HepG2 (cell line): Measurements from ENCODE around the gene TIMM13. TPM values are rescaled to one million over a fixed set of nuclear protein-coding genes. Genes with fewer than 3 reads are reported as not detected.
A peak's percentile ranks its signal among the peaks of the same experiment; 100 is the strongest.

Experiments
- ATF6 ChIP-seq: sonication (generic); formaldehyde crosslinking; conservative IDR thresholded peaks from 2 replicates; pipeline ENCODE4 v1.4.0; 2020; ENCODE audit warnings: missing genetic modification reagents
- DPF2 ChIP-seq: sonication (generic); formaldehyde crosslinking; IDR thresholded peaks from 2 replicates; pipeline ENCODE4 v1.4.0; 2020; ENCODE audit warnings: mild to moderate bottlenecking, low read depth, missing genetic modification reagents, borderline replicate concordance
- FUBP1 ChIP-seq: sonication (generic); formaldehyde crosslinking; IDR thresholded peaks from 2 replicates; pipeline ENCODE4 v1.5.1; 2020; ENCODE audit warnings: missing genetic modification reagents, mild to moderate bottlenecking, borderline replicate concordance
- HHEX ChIP-seq: IDR thresholded peaks from 2 replicates; pipeline ENCODE4 v1.6.1; 2016; ENCODE audit warnings: control low read depth
- JDP2 ChIP-seq: sonication (generic); formaldehyde crosslinking; IDR thresholded peaks from 2 replicates; pipeline ENCODE4 v1.8.1; 2022; ENCODE audit warnings: missing genetic modification reagents, borderline replicate concordance
- KDM6A ChIP-seq: IDR thresholded peaks from 2 replicates; pipeline ENCODE4 v1.6.1; 2016; ENCODE audit warnings: low read depth
- MED13 ChIP-seq: sonication (generic); formaldehyde crosslinking; IDR thresholded peaks from 2 replicates; pipeline ENCODE4 v1.5.0; 2020; ENCODE audit warnings: missing genetic modification reagents
- PAX8 ChIP-seq: sonication (generic); formaldehyde crosslinking; IDR thresholded peaks from 2 replicates; pipeline ENCODE4 v1.8.0; 2022; ENCODE audit warnings: mild to moderate bottlenecking, missing genetic modification reagents, borderline replicate concordance
- PPARG ChIP-seq: conservative IDR thresholded peaks from 2 replicates; pipeline ENCODE4 v1.6.1; 2016; ENCODE audit warnings: missing biosample characterization, missing genetic modification reagents
- RARA ChIP-seq: IDR thresholded peaks from 2 replicates; pipeline ENCODE4 v1.6.1; 2016; ENCODE audit warnings: missing genetic modification reagents, missing compliant biosample characterization
- ZC3H13 ChIP-seq: sonication (generic); formaldehyde crosslinking; IDR thresholded peaks from 2 replicates; pipeline ENCODE4 v1.8.1; 2023; ENCODE audit warnings: mild to moderate bottlenecking, missing genetic modification reagents, moderate library complexity
- ZKSCAN8 ChIP-seq: IDR thresholded peaks from 2 replicates; pipeline ENCODE4 v1.6.1; 2016; ENCODE audit warnings: borderline replicate concordance, missing genetic modification reagents, missing compliant biosample characterization
- ZNF142 ChIP-seq: sonication (generic); formaldehyde crosslinking; IDR thresholded peaks from 2 replicates; pipeline ENCODE4 v1.4.0; 2020; ENCODE audit warnings: missing genetic modification reagents
- ZNF33B ChIP-seq: sonication (generic); formaldehyde crosslinking; IDR thresholded peaks from 2 replicates; pipeline ENCODE4 v1.5.1; 2020; ENCODE audit warnings: mild to moderate bottlenecking, missing genetic modification reagents
- polyA plus RNA-seq, 8 experiments: library from polyadenylated mRNA; depleted of rRNA in 3 of 8; stranded (reverse) in 7 of 8; unstranded in 1 of 8; fragments of >200 nt; fragmentation: Illumina TruSeq in 4 of 8; extraction: Trizol in 4 of 8; gene quantifications; 2 replicates each; pipeline versions ENCODE4 v1.2.1 to v1.2.3, GENCODE V29; 2011 to 2016; ENCODE audit warnings: low read depth in 4 of 8, missing spikeins in 1 of 8, mixed read lengths in 1 of 8; ENCODE audit not compliant: insufficient read depth in 1 of 8
- total RNA-seq, 5 experiments: library from RNA; depleted of rRNA; stranded (reverse); fragments of >200 nt; fragmentation: Illumina TruSeq; extraction: Trizol; gene quantifications; 2 replicates each; pipeline ENCODE4 v1.2.3, GENCODE V29; 2016; ENCODE audit warnings: low read depth in 1 of 5
- TF ChIP-seq, protein P1 (sequence below): sonication (generic); formaldehyde crosslinking; IDR thresholded peaks from 2 replicates; pipeline ENCODE4 v1.8.0; 2022; ENCODE audit warnings: missing genetic modification reagents, mild to moderate bottlenecking, inconsistent platforms, borderline replicate concordance

TIMM13 gene
- total and polyA plus RNA-seq, 2 of the 13 experiments (the other 11 are each of a cell fraction or from before 2014, with no cell fraction given): 48.4 to 108 TPM

DNA sequence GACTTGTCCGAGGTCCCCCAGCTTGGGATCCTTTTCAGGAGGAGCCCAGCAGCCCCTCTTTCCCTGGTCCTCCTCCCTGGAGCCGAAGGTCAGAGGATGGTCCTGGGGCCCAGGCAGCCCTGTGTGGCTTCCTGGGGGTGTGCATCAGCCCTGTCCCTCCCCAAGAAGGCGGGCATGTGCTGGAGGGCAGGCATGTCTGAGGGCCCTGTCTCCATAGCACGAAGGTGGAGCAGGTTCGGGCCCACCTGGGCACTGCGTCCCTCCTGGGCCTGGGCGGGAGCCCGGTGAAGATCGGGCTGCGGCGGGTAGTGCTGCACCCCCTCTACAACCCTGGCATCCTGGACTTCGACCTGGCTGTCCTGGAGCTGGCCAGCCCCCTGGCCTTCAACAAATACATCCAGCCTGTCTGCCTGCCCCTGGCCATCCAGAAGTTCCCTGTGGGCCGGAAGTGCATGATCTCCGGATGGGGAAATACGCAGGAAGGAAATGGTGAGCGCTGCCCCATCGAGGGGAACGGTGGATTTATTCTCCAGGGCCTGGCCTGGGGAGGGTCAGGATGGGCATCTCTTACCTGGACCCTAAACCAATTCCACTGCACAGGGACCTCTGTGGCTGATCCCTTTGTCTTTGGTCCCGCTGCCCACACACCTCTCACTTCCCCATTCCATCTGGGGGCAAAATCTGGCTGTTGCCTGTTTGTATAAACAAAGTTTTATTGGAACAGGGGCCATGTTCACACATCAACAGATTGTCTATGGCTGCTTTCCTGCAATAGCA, 10.9 kb downstream of the TIMM13 start (continued):
- TF ChIP-seq, protein P1, sequence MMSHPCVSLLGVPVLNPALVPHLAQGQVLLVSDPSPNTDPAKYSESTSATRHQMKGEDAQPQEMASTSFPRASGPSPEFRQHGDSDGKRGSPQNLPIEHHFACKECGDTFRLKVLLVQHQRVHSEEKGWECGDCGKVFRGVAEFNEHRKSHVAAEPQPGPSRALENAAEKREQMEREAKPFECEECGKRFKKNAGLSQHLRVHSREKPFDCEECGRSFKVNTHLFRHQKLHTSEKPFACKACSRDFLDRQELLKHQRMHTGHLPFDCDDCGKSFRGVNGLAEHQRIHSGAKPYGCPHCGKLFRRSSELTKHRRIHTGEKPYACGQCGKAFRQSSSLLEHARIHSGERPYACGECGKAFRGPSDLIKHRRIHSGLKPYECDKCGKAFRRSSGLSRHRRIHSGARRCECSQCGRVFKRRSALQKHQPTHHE (CRISPR knock-in tag): no peak
- TF ChIP-seq ZKSCAN8 (CRISPR knock-in tag): peak; percentile 80; the same call in 1 of the 2 replicates
- peak; percentile 68 for TF ChIP-seq KDM6A (CRISPR knock-in tag)
- no peak for TF ChIP-seq ZNF33B
- TF ChIP-seq ZNF142 (CRISPR knock-in tag): peak; percentile 74; the same call in 1 of the 2 replicates
- TF ChIP-seq FUBP1 (CRISPR knock-in tag): no peak
- TF ChIP-seq JDP2: no peak
- peak; percentile 54 for TF ChIP-seq RARA (CRISPR knock-in tag)
- TF ChIP-seq HHEX (CRISPR knock-in tag): 0 out of 2 replicates have a peak, but pooled peaks have one; percentile 30
- TF ChIP-seq DPF2: peak; percentile 86
- no peak for TF ChIP-seq PAX8 (CRISPR knock-in tag)
- 0 out of 2 replicates have a peak, but pooled peaks have one; percentile 75 for TF ChIP-seq MED13 (CRISPR knock-in tag)
- TF ChIP-seq ZC3H13: 0 out of 2 replicates have a peak, but pooled peaks have one; percentile 49
- TF ChIP-seq ATF6 (CRISPR knock-in tag): no peak
- TF ChIP-seq PPARG: no peak; the same call in 1 of the 2 replicates
